ENCODE results near the gene SLC26A4.

Gene SLC26A4

DNA sequence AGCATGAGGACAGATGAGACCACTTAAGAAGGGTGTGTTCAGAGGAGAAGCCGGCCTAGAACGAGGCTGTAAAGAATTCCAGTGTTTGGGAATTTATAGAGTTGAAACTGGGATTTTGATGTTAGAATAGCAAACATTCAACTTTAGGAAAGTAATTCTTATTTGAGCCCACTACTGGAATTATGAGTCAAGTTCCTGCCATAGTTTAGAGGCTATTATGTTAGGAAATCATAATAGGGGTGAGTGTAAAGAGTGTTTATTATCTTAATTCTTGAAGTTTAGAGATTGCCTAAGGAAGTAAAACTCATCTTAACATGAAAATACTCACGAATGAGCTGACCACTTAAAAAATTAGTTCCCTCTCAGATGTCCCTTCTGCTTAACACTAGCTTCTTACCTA is 85.4 kb downstream of the SLC26A4 start:
- DNase-seq (ENCODE audit: low spot score), result no peak

DNA sequence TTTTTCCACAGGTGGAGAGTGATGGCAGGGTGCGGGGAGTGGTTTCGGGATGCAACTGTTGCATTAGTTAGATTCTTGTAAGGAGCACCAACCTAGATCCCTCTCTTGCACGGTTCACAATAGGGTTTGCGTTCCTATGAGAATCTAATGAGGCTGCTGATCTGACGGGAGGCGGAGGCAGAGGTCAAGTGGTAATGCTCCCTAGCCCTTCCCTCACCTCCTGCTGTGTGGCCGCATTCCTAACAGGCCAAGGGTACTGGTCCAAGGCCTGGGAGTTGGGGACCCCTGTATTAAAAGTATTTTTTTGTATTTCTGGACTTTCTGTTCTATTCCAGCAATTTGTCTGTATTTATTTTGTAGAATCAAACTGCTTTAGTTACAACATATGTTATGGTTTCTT is 90.5 kb downstream of the SLC26A4 start:
- no peak for DNase-seq (ENCODE audit: low spot score)

GRCh38 chr7:107754642-107755041 is 94.0 kb downstream of the SLC26A4 start:
- DNase-seq (ENCODE audit: low spot score), result no peak

- DNase-seq (ENCODE audit: low spot score), result no peak
Observed at GRCh38 chr7:107758667-107759066, 98.0 kb downstream of the SLC26A4 start.

DNA sequence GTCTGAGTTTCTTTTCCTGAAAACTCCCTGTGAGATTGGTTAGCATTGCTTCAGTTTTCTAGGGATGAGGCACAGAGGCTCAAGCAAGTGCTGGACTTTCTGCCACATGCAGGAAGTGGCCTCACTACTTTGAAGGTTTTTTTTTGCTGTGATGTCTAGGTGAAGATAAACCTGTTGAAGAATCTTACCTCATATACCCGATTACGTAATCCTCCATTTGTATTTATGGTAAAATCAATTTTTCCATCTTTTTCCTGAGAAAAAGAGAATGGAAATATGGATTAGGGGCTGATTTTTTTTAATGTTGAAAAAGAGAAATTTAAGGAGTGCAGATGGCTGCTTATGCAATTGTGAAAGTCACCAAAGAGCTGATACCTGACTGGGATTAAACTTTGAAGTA is 106.8 kb downstream of the SLC26A4 start:
- no peak for DNase-seq (ENCODE audit: low spot score)

All from D341Med (cell line).